GM10266 (cell line): Measurements from ENCODE around the gene TMTC1.
"Not testable (repeated sequence)": the region's sequence is repeated elsewhere in the genome, so short reads cannot be mapped to it uniquely, and the experiment has no call there.

ENCODE experiments used
- DNase-seq: peaks from one replicate; pipeline ENCODE4 v3.0.0; 2012; ENCODE audit errors: extremely low spot score
- CTCF ChIP-seq: IDR thresholded peaks from 2 replicates; pipeline ENCODE4 v1.5.1; 2012; ENCODE audit warnings: mild to moderate bottlenecking, low read depth; ENCODE audit not compliant: control insufficient read depth, insufficient read depth; ENCODE audit errors: missing control alignments

The TMTC1 gene

GRCh38 chr12:29783773-29784666, at the start of gene TMTC1:
TSS of gene TMTC1 (minus strand) at chr12:29783942. CDS start at chr12:29783751, 191 bp downstream.
- DNase-seq, result peak; percentile 31

GRCh38 chr12:29831173-29831572, 47.4 kb upstream of the TMTC1 start:
- no peak for DNase-seq
- no peak for TF ChIP-seq CTCF

More at GRCh38 chr12:29783773-29784666, at the start of gene TMTC1:
- no peak for TF ChIP-seq CTCF

- no peak for DNase-seq
- TF ChIP-seq CTCF, result no peak
Measured at GRCh38 chr12:29830391-29830790, 46.6 kb upstream of the TMTC1 start.

- no peak for TF ChIP-seq CTCF
- DNase-seq, result no peak
Measured at GRCh38 chr12:29818916-29819623, 35.3 kb upstream of the TMTC1 start.

GRCh38 chr12:29816874-29817725, 33.4 kb upstream of the TMTC1 start:
- TF ChIP-seq CTCF, result no peak

GRCh38 chr12:29809616-29810361, 26.0 kb upstream of the TMTC1 start:
- DNase-seq, result not testable (repeated sequence)

More at GRCh38 chr12:29816874-29817725, 33.4 kb upstream of the TMTC1 start:
- no peak for DNase-seq
